Liver (tissue), 9 donors: ENCODE measurements around the gene GNG7. TPM values are rescaled to one million over a fixed set of nuclear protein-coding genes. Genes with fewer than 3 reads are reported as not detected.

ENCODE experiments used
- DNase-seq: peaks from one replicate; pipeline ENCODE4 v3.0.0-alpha.2; 2017; ENCODE audit warnings: low spot score
- H3K27ac ChIP-seq, 2 donors: one replicate each; pipeline ENCODE4 v1.7.0; 2013; ENCODE audit warnings: inconsistent platforms in 2 of 2, low read length in 2 of 2, control low read depth in 1 of 2, low read depth in 1 of 2, mild to moderate bottlenecking in 1 of 2
- H3K27me3 ChIP-seq, 4 donors: one replicate each; pipeline versions ENCODE4 v1.6.1 to v1.7.0; 2013; ENCODE audit warnings: low read length in 3 of 4, inconsistent platforms in 1 of 4, mild to moderate bottlenecking in 1 of 4, moderate library complexity in 1 of 4; ENCODE audit not compliant: control insufficient read depth in 4 of 4, insufficient read depth in 4 of 4
- H3K36me3 ChIP-seq, 4 donors: one replicate each; pipeline versions ENCODE4 v1.6.1 to v1.7.0; 2013; ENCODE audit warnings: low read length in 3 of 4, mild to moderate bottlenecking in 3 of 4, low read depth in 1 of 4, moderate library complexity in 1 of 4; ENCODE audit not compliant: control insufficient read depth in 4 of 4, insufficient read depth in 3 of 4
- H3K4me1 ChIP-seq, 4 donors: one replicate each; pipeline versions ENCODE4 v1.6.1 to v1.7.0; 2013; ENCODE audit warnings: low read length in 3 of 4, mild to moderate bottlenecking in 3 of 4, moderate library complexity in 1 of 4; ENCODE audit not compliant: control insufficient read depth in 4 of 4, insufficient read depth in 4 of 4
- H3K4me3 ChIP-seq, 3 donors: one replicate each; pipeline versions ENCODE4 v1.6.1 to v1.7.0; 2013; ENCODE audit warnings: low read length in 3 of 3, control low read depth in 1 of 3, low read depth in 1 of 3, mild to moderate bottlenecking in 1 of 3
- H3K9ac ChIP-seq, 2 donors: one replicate each; pipeline ENCODE4 v1.7.0; 2013; ENCODE audit warnings: low read length in 2 of 2, mild to moderate bottlenecking in 2 of 2, moderate library complexity in 2 of 2, control low read depth in 1 of 2, low read depth in 1 of 2
- H3K9me3 ChIP-seq, 4 donors: one replicate each; pipeline versions ENCODE4 v1.6.1 to v1.7.0; 2013; ENCODE audit warnings: low read length in 3 of 4; ENCODE audit not compliant: control insufficient read depth in 4 of 4
- EGR1 ChIP-seq, 2 donors: IDR thresholded peaks; 2 replicates each; pipeline ENCODE4 v1.6.1; 2016 to 2018; ENCODE audit warnings: antibody characterized with exemption in 2 of 2, low read depth in 2 of 2
- FOXA1 ChIP-seq: IDR thresholded peaks from 2 replicates; pipeline ENCODE4 v1.6.1; 2016; ENCODE audit warnings: antibody characterized with exemption
- GABPA ChIP-seq, 2 donors: IDR thresholded peaks in 1 of 2; conservative IDR thresholded peaks in 1 of 2; 2 replicates each; pipeline ENCODE4 v1.6.1; 2016; ENCODE audit warnings: antibody characterized with exemption in 2 of 2, mild to moderate bottlenecking in 1 of 2, moderate library complexity in 1 of 2
- HNF4A ChIP-seq, 2 donors: conservative IDR thresholded peaks; 2 replicates each; pipeline ENCODE4 v1.6.1; 2016; ENCODE audit warnings: antibody characterized with exemption in 2 of 2, mild to moderate bottlenecking in 2 of 2
- HNF4G ChIP-seq: IDR thresholded peaks from 2 replicates; pipeline ENCODE4 v1.6.1; 2016; ENCODE audit warnings: antibody characterized with exemption
- JUND ChIP-seq, 2 donors: IDR thresholded peaks; 2 replicates each; pipeline ENCODE4 v1.6.1; 2016; ENCODE audit warnings: antibody characterized with exemption in 2 of 2
- NR2F2 ChIP-seq: IDR thresholded peaks from 2 replicates; pipeline ENCODE4 v1.6.1; 2016; ENCODE audit warnings: antibody characterized with exemption
- RAD21 ChIP-seq, 2 donors: IDR thresholded peaks; 2 replicates each; pipeline ENCODE4 v1.6.1; 2016; ENCODE audit warnings: antibody characterized with exemption in 2 of 2, mild to moderate bottlenecking in 2 of 2
- RXRA ChIP-seq, 2 donors: IDR thresholded peaks; 2 replicates each; pipeline ENCODE4 v1.6.1; 2017 to 2018; ENCODE audit warnings: antibody characterized with exemption in 2 of 2, mild to moderate bottlenecking in 1 of 2
- SP1 ChIP-seq: IDR thresholded peaks from 2 replicates; pipeline ENCODE4 v1.6.1; 2018; ENCODE audit warnings: antibody characterized with exemption, mild to moderate bottlenecking
- TAF1 ChIP-seq: conservative IDR thresholded peaks from 2 replicates; pipeline ENCODE4 v1.6.1; 2016; ENCODE audit warnings: antibody characterized with exemption, mild to moderate bottlenecking
- YY1 ChIP-seq: IDR thresholded peaks from 2 replicates; pipeline ENCODE4 v1.6.1; 2016; ENCODE audit warnings: antibody characterized with exemption, mild to moderate bottlenecking
- WGBS: extraction: QIAGEN DNeasy Blood & Tissue Kit; methylation state at CpG from one replicate; pipeline ENCODE4 v1.1.7; 2013; 5-methylcytosine and 5-hydroxymethylcytosine counted together
- polyA plus RNA-seq, 2 donors: library from polyadenylated mRNA; stranded (reverse) in 1 of 2; unstranded in 1 of 2; fragments of 200-250 nt in 1 of 2; fragments of >200 nt in 1 of 2; fragmentation: Nextera tagmentation in 1 of 2; extraction: Ambion mirVana in 1 of 2; gene quantifications; one replicate each; pipeline versions ENCODE4 v1.2.1 to v1.2.3, GENCODE V29; 2013 to 2015
- total RNA-seq, 2 donors: library from RNA; depleted of rRNA; stranded (reverse); fragments of >200 nt; gene quantifications; one replicate each; pipeline ENCODE4 v1.2.3, GENCODE V29; 2014
- TF ChIP-seq, protein P1 (sequence below): IDR thresholded peaks from 2 replicates; pipeline ENCODE4 v1.6.1; 2016; ENCODE audit warnings: antibody characterized with exemption, mild to moderate bottlenecking
- TF ChIP-seq, protein P2 (sequence below): IDR thresholded peaks from 2 replicates; pipeline ENCODE4 v1.6.1; 2016; ENCODE audit warnings: antibody characterized with exemption
- TF ChIP-seq, protein P3 (sequence below): IDR thresholded peaks from 2 replicates; pipeline ENCODE4 v1.6.1; 2016; ENCODE audit warnings: antibody characterized with exemption
- TF ChIP-seq, protein P4 (sequence below): fragments of 150-350 bp; IDR thresholded peaks from 2 replicates; pipeline ENCODE4 v1.5.1; 2017; ENCODE audit warnings: improper control_type of control experiment, low read depth, low read length; ENCODE audit not compliant: missing input control
- TF ChIP-seq, protein P5 (sequence below): IDR thresholded peaks from 2 replicates; pipeline ENCODE4 v1.6.1; 2016; ENCODE audit warnings: antibody characterized with exemption
- donor health status: healthy.
- donor health status: healthy.
- donor health status: healthy.
- donor health status: healthy.
- donor health status: healthy.

GNG7 gene
- total and polyA plus RNA-seq, 4 donors, result 0.75 to 1.9 (median 1.1) TPM

DNA sequence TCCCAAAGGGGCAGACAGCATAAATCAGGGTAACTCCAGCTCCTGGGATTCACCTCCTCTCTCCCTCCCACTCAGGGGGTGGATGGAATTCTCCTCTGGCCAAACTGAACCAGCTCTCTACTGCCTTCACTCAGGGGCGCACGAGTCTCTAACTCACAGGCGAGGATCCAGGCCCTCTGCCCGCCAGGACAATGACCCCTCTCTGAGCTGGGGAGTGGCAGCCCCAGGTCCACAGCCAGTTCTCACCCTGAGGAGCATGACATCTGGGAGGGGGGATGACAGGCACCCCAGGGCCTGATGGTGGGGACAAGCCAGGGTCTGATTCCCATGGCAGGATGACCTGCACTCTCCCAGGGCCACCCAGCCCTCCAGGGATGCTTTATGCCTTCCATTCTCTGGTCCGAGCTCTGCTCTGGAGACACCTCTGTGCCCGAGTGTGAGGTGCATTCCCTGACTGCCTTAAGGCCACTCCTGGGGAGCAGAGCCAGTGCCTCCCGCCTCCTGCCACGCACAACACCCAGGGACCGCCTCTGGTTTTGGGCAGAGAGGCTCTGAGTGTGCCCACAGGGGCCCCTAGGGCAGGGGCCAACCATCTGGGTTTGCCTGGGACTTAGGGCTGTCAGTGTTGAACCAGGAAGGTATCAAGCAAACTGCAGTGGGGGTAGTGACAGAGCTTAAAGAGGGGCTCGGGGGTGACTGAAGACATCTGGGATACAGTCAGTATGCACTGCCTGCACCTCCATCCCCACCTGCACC is 66.2 kb downstream of the GNG7 start:
- H3K27ac ChIP-seq, result peak overlapping the region; percentile 95 to 96
- no peak for DNase-seq
- H3K36me3 ChIP-seq, result no peaks in the 10 kb centered on the region
- no peaks in the 10 kb centered on the region for H3K9me3 ChIP-seq
- TF ChIP-seq GABPA (IDR thresholded peaks at IDR 0.05 in 1 of 2, conservative IDR thresholded peaks at IDR 0.05 in 1 of 2) (no peak), JUND (IDR thresholded peaks at IDR 0.05) (peak in 1 of 2 donors; percentile 31), HNF4A (conservative IDR thresholded peaks at IDR 0.05) (peak; percentile 73 to 84), HNF4G (peak; percentile 18), SP1 (peak; percentile 89), NR2F2 (no peak), TAF1 (peak; percentile 74), YY1 (peak; percentile 57), EGR1 (IDR thresholded peaks at IDR 0.05; ENCODE audit: low read depth in 2 of 2) (peak in 1 of 2 donors; percentile 49), RAD21 (IDR thresholded peaks at IDR 0.05) (peak; percentile 41 to 59), RXRA (IDR thresholded peaks at IDR 0.05) (peak; percentile 100), FOXA1 (no peak)
- TF ChIP-seq, protein P1, sequence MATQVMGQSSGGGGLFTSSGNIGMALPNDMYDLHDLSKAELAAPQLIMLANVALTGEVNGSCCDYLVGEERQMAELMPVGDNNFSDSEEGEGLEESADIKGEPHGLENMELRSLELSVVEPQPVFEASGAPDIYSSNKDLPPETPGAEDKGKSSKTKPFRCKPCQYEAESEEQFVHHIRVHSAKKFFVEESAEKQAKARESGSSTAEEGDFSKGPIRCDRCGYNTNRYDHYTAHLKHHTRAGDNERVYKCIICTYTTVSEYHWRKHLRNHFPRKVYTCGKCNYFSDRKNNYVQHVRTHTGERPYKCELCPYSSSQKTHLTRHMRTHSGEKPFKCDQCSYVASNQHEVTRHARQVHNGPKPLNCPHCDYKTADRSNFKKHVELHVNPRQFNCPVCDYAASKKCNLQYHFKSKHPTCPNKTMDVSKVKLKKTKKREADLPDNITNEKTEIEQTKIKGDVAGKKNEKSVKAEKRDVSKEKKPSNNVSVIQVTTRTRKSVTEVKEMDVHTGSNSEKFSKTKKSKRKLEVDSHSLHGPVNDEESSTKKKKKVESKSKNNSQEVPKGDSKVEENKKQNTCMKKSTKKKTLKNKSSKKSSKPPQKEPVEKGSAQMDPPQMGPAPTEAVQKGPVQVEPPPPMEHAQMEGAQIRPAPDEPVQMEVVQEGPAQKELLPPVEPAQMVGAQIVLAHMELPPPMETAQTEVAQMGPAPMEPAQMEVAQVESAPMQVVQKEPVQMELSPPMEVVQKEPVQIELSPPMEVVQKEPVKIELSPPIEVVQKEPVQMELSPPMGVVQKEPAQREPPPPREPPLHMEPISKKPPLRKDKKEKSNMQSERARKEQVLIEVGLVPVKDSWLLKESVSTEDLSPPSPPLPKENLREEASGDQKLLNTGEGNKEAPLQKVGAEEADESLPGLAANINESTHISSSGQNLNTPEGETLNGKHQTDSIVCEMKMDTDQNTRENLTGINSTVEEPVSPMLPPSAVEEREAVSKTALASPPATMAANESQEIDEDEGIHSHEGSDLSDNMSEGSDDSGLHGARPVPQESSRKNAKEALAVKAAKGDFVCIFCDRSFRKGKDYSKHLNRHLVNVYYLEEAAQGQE, result no peak
- TF ChIP-seq, protein P2, sequence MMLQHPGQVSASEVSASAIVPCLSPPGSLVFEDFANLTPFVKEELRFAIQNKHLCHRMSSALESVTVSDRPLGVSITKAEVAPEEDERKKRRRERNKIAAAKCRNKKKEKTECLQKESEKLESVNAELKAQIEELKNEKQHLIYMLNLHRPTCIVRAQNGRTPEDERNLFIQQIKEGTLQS, result no peak
- TF ChIP-seq, protein P3, sequence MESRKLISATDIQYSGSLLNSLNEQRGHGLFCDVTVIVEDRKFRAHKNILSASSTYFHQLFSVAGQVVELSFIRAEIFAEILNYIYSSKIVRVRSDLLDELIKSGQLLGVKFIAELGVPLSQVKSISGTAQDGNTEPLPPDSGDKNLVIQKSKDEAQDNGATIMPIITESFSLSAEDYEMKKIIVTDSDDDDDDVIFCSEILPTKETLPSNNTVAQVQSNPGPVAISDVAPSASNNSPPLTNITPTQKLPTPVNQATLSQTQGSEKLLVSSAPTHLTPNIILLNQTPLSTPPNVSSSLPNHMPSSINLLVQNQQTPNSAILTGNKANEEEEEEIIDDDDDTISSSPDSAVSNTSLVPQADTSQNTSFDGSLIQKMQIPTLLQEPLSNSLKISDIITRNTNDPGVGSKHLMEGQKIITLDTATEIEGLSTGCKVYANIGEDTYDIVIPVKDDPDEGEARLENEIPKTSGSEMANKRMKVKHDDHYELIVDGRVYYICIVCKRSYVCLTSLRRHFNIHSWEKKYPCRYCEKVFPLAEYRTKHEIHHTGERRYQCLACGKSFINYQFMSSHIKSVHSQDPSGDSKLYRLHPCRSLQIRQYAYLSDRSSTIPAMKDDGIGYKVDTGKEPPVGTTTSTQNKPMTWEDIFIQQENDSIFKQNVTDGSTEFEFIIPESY, result no peak
- TF ChIP-seq, protein P4, sequence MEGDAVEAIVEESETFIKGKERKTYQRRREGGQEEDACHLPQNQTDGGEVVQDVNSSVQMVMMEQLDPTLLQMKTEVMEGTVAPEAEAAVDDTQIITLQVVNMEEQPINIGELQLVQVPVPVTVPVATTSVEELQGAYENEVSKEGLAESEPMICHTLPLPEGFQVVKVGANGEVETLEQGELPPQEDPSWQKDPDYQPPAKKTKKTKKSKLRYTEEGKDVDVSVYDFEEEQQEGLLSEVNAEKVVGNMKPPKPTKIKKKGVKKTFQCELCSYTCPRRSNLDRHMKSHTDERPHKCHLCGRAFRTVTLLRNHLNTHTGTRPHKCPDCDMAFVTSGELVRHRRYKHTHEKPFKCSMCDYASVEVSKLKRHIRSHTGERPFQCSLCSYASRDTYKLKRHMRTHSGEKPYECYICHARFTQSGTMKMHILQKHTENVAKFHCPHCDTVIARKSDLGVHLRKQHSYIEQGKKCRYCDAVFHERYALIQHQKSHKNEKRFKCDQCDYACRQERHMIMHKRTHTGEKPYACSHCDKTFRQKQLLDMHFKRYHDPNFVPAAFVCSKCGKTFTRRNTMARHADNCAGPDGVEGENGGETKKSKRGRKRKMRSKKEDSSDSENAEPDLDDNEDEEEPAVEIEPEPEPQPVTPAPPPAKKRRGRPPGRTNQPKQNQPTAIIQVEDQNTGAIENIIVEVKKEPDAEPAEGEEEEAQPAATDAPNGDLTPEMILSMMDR, result no peak
- TF ChIP-seq, protein P5, sequence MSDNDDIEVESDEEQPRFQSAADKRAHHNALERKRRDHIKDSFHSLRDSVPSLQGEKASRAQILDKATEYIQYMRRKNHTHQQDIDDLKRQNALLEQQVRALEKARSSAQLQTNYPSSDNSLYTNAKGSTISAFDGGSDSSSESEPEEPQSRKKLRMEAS, result peak; percentile 80
- H3K4me1 ChIP-seq, result peaks cover 10 to 53% (median 37%) of the 10 kb centered on the region in 4 donors
- peak overlapping the region in 1 of 2 donors; percentile 47 for H3K9ac ChIP-seq
- WGBS, result 27% methylated on average over 10 of the region's 10 CpGs
- no peaks in the 10 kb centered on the region for H3K27me3 ChIP-seq
- H3K4me3 ChIP-seq, result no peak overlapping the region
